Lower leg skin (tissue), 3 donors: ENCODE data around the gene MRPS9.

Source experiments
- POLR2A ChIP-seq, 2 donors: fragments of 450-650 bp; IDR thresholded peaks; one replicate each; pipeline ENCODE4 v1.6.1; 2016 to 2017; ENCODE audit warnings: antibody characterized with exemption in 2 of 2, mild to moderate bottlenecking in 1 of 2, moderate library complexity in 1 of 2
- TF ChIP-seq, protein P1 (sequence below), 3 donors: fragments of 450-650 bp; IDR thresholded peaks; one replicate each; pipeline ENCODE4 v1.5.1; 2016; ENCODE audit warnings: antibody characterized with exemption in 3 of 3, mild to moderate bottlenecking in 3 of 3, moderate library complexity in 2 of 3

GRCh38 chr2:105112345-105112744, 74.5 kb downstream of the MRPS9 start:
- TF ChIP-seq, protein P1, sequence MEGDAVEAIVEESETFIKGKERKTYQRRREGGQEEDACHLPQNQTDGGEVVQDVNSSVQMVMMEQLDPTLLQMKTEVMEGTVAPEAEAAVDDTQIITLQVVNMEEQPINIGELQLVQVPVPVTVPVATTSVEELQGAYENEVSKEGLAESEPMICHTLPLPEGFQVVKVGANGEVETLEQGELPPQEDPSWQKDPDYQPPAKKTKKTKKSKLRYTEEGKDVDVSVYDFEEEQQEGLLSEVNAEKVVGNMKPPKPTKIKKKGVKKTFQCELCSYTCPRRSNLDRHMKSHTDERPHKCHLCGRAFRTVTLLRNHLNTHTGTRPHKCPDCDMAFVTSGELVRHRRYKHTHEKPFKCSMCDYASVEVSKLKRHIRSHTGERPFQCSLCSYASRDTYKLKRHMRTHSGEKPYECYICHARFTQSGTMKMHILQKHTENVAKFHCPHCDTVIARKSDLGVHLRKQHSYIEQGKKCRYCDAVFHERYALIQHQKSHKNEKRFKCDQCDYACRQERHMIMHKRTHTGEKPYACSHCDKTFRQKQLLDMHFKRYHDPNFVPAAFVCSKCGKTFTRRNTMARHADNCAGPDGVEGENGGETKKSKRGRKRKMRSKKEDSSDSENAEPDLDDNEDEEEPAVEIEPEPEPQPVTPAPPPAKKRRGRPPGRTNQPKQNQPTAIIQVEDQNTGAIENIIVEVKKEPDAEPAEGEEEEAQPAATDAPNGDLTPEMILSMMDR (IDR thresholded peaks at IDR 0.05), result no peak
- no peak for TF ChIP-seq POLR2A (IDR thresholded peaks at IDR 0.05)
